Mesenchymal stem cell (in vitro differentiated cells and primary cell): ENCODE measurements around the gene C2orf81. TPM values are rescaled to one million over a fixed set of nuclear protein-coding genes. Genes with fewer than 3 reads are reported as not detected.
"Not testable (repeated sequence)": the region's sequence is repeated elsewhere in the genome, so short reads cannot be mapped to it uniquely, and the experiment has no call there.

Source experiments
- DNase-seq: peaks from one replicate; pipeline ENCODE4 v3.0.0-alpha.2; 2013
- H2AFZ ChIP-seq: one replicate; pipeline ENCODE4 v1.6.1; 2013; ENCODE audit warnings: low read depth, mild to moderate bottlenecking, control low read depth, inconsistent platforms, low read length, moderate library complexity
- H2AK5ac ChIP-seq: 2 replicates; pipeline ENCODE4 v1.6.1; 2013; ENCODE audit warnings: low read length, moderate library complexity, mild to moderate bottlenecking, inconsistent platforms; ENCODE audit not compliant: severe bottlenecking
- H2BK120ac ChIP-seq: one replicate; pipeline ENCODE4 v1.6.1; 2013; ENCODE audit warnings: low read depth, mild to moderate bottlenecking, inconsistent platforms, low read length, moderate library complexity
- H2BK12ac ChIP-seq, 2 experiments: one replicate each; pipeline ENCODE4 v1.6.1; 2013; ENCODE audit warnings: inconsistent platforms in 2 of 2, low read length in 2 of 2, mild to moderate bottlenecking in 2 of 2, moderate library complexity in 2 of 2, control low read depth in 1 of 2
- H2BK15ac ChIP-seq: one replicate; pipeline ENCODE4 v1.6.1; 2013; ENCODE audit warnings: mild to moderate bottlenecking, low read depth, inconsistent platforms; ENCODE audit not compliant: poor library complexity, severe bottlenecking
- H2BK5ac ChIP-seq: 2 replicates; pipeline ENCODE4 v1.6.1; 2013; ENCODE audit warnings: low read depth, mild to moderate bottlenecking, low read length, control low read depth, inconsistent platforms; ENCODE audit not compliant: poor library complexity, severe bottlenecking
- H3K14ac ChIP-seq, 2 experiments: one replicate each; pipeline ENCODE4 v1.6.1; 2013; ENCODE audit warnings: inconsistent platforms in 2 of 2, low read length in 2 of 2, control low read depth in 1 of 2, mild to moderate bottlenecking in 1 of 2, moderate library complexity in 1 of 2
- H3K18ac ChIP-seq, 2 experiments: one replicate each; pipeline ENCODE4 v1.6.1; 2013; ENCODE audit warnings: inconsistent platforms in 2 of 2, low read length in 2 of 2, control low read depth in 1 of 2, low read depth in 1 of 2, mild to moderate bottlenecking in 1 of 2
- H3K23ac ChIP-seq, 2 experiments: one replicate each; pipeline ENCODE4 v1.6.1; 2013; ENCODE audit warnings: inconsistent platforms in 2 of 2, low read length in 2 of 2, mild to moderate bottlenecking in 2 of 2, moderate library complexity in 2 of 2, control low read depth in 1 of 2
- H3K27ac ChIP-seq: 2 replicates; pipeline ENCODE4 v1.5.1; 2013; ENCODE audit warnings: mild to moderate bottlenecking, moderate library complexity, low read length, control low read depth, inconsistent platforms; ENCODE audit not compliant: poor library complexity, severe bottlenecking
- H3K27me3 ChIP-seq, 2 experiments: 2 replicates each; pipeline versions ENCODE4 v1.6.1 to v1.7.0; 2013; ENCODE audit warnings: low read length in 2 of 2, mild to moderate bottlenecking in 2 of 2, moderate library complexity in 2 of 2, control low read depth in 1 of 2, inconsistent platforms in 1 of 2; ENCODE audit not compliant: control insufficient read depth in 1 of 2, insufficient read depth in 1 of 2
- H3K36me3 ChIP-seq, 2 experiments: 2 replicates each; pipeline versions ENCODE4 v1.6.1 to v1.7.0; 2013; ENCODE audit warnings: low read length in 2 of 2, control low read depth in 1 of 2, inconsistent platforms in 1 of 2, low read depth in 1 of 2, mild to moderate bottlenecking in 1 of 2; ENCODE audit not compliant: insufficient read depth in 2 of 2, control insufficient read depth in 1 of 2
- H3K4ac ChIP-seq, 2 experiments: one replicate each; pipeline ENCODE4 v1.6.1; 2013; ENCODE audit warnings: inconsistent platforms in 2 of 2, low read length in 2 of 2, mild to moderate bottlenecking in 2 of 2, moderate library complexity in 2 of 2, control low read depth in 1 of 2, low read depth in 1 of 2
- H3K4me1 ChIP-seq: 2 replicates; pipeline ENCODE4 v1.6.1; 2013; ENCODE audit warnings: low read depth, low read length, control low read depth; ENCODE audit not compliant: control insufficient read depth, insufficient read depth
- H3K4me2 ChIP-seq: 2 replicates; pipeline ENCODE4 v1.6.1; 2013; ENCODE audit warnings: low read length, mild to moderate bottlenecking, inconsistent platforms; ENCODE audit not compliant: poor library complexity, severe bottlenecking
- H3K4me3 ChIP-seq, 2 experiments: 2 replicates each; pipeline versions ENCODE4 v1.5.1 to v1.7.0; 2013; ENCODE audit warnings: low read length in 2 of 2, mild to moderate bottlenecking in 2 of 2, control low read depth in 1 of 2, low read depth in 1 of 2; ENCODE audit not compliant: insufficient read depth in 1 of 2
- H3K79me1 ChIP-seq: replicated peaks from 2 replicates; pipeline ENCODE4 v1.6.1; 2013; ENCODE audit warnings: mild to moderate bottlenecking, control low read depth, low read length, inconsistent platforms; ENCODE audit not compliant: poor library complexity, severe bottlenecking
- H3K9ac ChIP-seq: 2 replicates; pipeline ENCODE4 v1.7.0; 2013; ENCODE audit warnings: mild to moderate bottlenecking, low read length, moderate library complexity
- H3K9me3 ChIP-seq: 2 replicates; pipeline ENCODE4 v1.7.0; 2013; ENCODE audit warnings: mild to moderate bottlenecking, low read length; ENCODE audit not compliant: control insufficient read depth
- H4K8ac ChIP-seq: one replicate; pipeline ENCODE4 v1.6.1; 2013; ENCODE audit warnings: inconsistent platforms, mild to moderate bottlenecking, low read length, moderate library complexity
- H4K91ac ChIP-seq: one replicate; pipeline ENCODE4 v1.6.1; 2013; ENCODE audit warnings: mild to moderate bottlenecking, low read length, inconsistent platforms
- WGBS: methylation state at CpG from one replicate; pipeline ENCODE4 v1.1.7; 2013; ENCODE audit warnings: mixed read lengths; 5-methylcytosine and 5-hydroxymethylcytosine counted together
- polyA plus RNA-seq, 2 experiments: library from polyadenylated mRNA; stranded (reverse); fragments of 200-250 nt; gene quantifications; one replicate each; pipeline ENCODE4 v1.2.3, GENCODE V29; 2013

Gene C2orf81
- 0.46 TPM for polyA plus RNA-seq (2013, experiment 1 of 2)
- 0.29 TPM for polyA plus RNA-seq (2013, experiment 2 of 2)

DNA sequence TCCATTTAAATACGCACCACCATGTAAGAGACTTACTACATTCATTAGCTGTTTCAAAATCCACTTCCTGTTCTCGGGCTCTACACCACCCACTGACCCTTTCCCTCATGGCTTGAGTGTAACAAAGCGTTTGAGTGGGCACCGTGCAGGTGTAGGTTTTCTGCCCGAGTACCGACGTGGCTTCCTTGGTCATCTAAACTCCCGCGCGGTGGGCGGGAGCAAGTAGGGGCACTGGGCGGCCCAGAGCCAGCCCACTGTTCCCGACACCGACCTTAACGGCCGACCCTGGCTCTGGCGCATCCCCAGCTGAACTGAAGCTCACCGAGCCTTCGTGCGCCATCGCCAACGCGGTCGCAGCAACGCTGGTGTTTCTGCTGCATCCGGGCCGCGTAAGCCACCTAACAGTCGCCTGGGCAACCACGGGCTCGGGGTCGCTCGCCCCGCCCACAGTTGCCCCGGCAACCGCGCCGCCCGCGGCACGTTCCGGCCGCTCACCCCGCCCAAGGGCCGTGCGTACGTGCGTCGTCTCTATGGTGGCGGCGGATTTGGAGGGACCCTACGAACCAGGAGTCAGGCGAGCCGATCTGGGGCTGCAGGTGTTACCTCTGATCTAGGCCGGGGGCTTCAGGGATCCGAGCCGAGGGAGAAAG is at the start of gene C2orf81, which contains the start of gene WDR54:
Gene C2orf81 (minus strand): TSS at position 399 of the 650 bp plus-strand sequence. CDS start 59 bp downstream, at position 340.
Gene WDR54 (plus strand): TSS at position 510 of the 650 bp plus-strand sequence. CDS start 424 bp downstream, outside the sequence.
- peak within 1 kb of the TSS; percentile 41 for H4K91ac ChIP-seq
- H3K27ac ChIP-seq = no peak within 1 kb of the TSS
- H2AFZ ChIP-seq = peak within 1 kb of the TSS; percentile 90
- H3K18ac ChIP-seq = peak within 1 kb of the TSS in 1 of 2 experiments; percentile 37
- peak within 1 kb of the TSS; percentile 86 for H4K8ac ChIP-seq
- H3K79me1 ChIP-seq = no peaks in the 10 kb centered on the region
- H3K4me3 ChIP-seq = peak within 1 kb of the TSS; percentile 76 to 93
- WGBS = under 1% methylated on average over 52 of the region's 57 CpGs
- H3K36me3 ChIP-seq = peaks cover 16 to 17% of the 10 kb centered on the region in 2 experiments
- H3K4me1 ChIP-seq = peaks cover 13% of the 10 kb centered on the region
- H2BK15ac ChIP-seq = peak within 1 kb of the TSS; percentile 52
- H3K23ac ChIP-seq = no peak within 1 kb of the TSS
- no peaks in the 10 kb centered on the region for H3K27me3 ChIP-seq
- peak within 1 kb of the TSS in 1 of 2 experiments; percentile 56 for H3K4ac ChIP-seq
- H3K9me3 ChIP-seq = no peaks in the 10 kb centered on the region
- no peak within 1 kb of the TSS for H2BK12ac ChIP-seq
- peak within 1 kb of the TSS in 1 of 2 experiments; percentile 68 for H3K14ac ChIP-seq
- peak; percentile 82 for DNase-seq
- no peak within 1 kb of the TSS for H2BK5ac ChIP-seq
- peak within 1 kb of the TSS; percentile 98 for H3K4me2 ChIP-seq
- H3K9ac ChIP-seq = peak within 1 kb of the TSS; percentile 94
- no peak within 1 kb of the TSS for H2AK5ac ChIP-seq
- peak within 1 kb of the TSS; percentile 23 for H2BK120ac ChIP-seq

DNA sequence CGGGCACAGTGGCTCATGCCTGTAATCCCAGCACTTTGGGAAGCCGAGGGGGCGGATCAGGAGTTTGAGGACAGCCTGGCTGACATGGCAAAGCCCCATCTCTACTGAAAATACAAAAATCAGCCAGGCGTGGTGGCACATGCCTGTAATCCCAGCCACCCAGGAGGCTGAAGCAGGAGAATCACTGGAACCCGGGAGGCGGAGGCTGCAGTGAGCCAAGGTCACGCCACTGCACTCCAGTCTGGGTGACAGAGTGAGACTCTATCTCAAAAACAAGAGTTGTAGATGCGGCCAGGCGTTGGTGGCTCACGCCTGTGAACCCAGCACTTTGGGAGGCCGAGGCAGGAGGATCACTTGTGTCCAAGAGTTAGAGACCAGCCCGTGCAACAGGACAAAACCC is 49.3 kb upstream of the C2orf81 start:
- not testable (repeated sequence) for H3K79me1 ChIP-seq, H4K91ac ChIP-seq, H2AFZ ChIP-seq, DNase-seq, H2BK120ac ChIP-seq, H4K8ac ChIP-seq, H3K27me3 ChIP-seq, H3K14ac ChIP-seq, H3K18ac ChIP-seq, H3K4me2 ChIP-seq, H3K9me3 ChIP-seq, H3K27ac ChIP-seq, H2AK5ac ChIP-seq, H2BK5ac ChIP-seq, H2BK15ac ChIP-seq, H3K23ac ChIP-seq, H3K9ac ChIP-seq, H3K4ac ChIP-seq, H3K4me3 ChIP-seq, H2BK12ac ChIP-seq
- Histone ChIP-seq H3K36me3 (peaks cover 16 to 19% of the 10 kb centered on the region in 2 experiments), H3K4me1 (peaks cover 11% of the 10 kb centered on the region)
- 98% methylated on average over 9 of the region's 12 CpGs for WGBS

DNA sequence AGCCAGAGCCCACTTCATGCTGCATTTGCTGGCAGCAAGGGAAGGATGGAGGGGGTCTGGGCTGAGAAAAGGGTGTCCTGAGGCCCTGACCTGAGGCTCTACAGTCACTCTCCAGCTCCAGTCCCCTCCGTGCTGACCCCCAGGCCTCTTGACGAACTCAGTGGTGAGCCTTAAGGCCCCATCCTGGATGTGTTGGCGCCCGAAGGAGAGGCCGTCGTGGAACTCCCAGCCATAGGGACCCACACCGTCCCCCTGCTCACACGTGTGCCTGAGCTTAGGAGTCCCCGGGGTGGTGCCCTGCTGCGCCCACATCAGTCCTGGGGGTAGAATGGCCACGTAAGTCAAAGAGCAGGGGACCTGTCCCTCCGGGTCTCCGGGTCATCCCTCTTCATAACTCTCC is 43.0 kb upstream of the C2orf81 start:
- Histone ChIP-seq H3K4me1 (peaks cover 7% of the 10 kb centered on the region), H3K23ac (peak overlapping the region; percentile 20 to 93), H3K18ac (peak overlapping the region in 1 of 2 experiments; percentile 40), H3K4ac (peak overlapping the region; percentile 46 to 62), H4K8ac (peak overlapping the region; percentile 85), H2BK120ac (no peak overlapping the region), H2AK5ac (peak overlapping the region; percentile 16), H3K4me2 (peak overlapping the region; percentile 75), H3K27ac (no peak overlapping the region), H3K4me3 (peak overlapping the region; percentile 90 to 96), H2BK15ac (no peak overlapping the region), H4K91ac (peak overlapping the region; percentile 22), H3K9ac (peak overlapping the region; percentile 94), H2BK5ac (no peak overlapping the region), H2BK12ac (no peak overlapping the region), H3K27me3 (no peaks in the 10 kb centered on the region), H3K9me3 (no peaks in the 10 kb centered on the region), H2AFZ (no peak overlapping the region), H3K79me1 (peaks cover 30% of the 10 kb centered on the region), H3K14ac (no peak overlapping the region), H3K36me3 (peaks cover 27 to 28% of the 10 kb centered on the region in 2 experiments)
- no peak for DNase-seq
- 4% methylated on average over 13 of the region's 13 CpGs for WGBS

DNA sequence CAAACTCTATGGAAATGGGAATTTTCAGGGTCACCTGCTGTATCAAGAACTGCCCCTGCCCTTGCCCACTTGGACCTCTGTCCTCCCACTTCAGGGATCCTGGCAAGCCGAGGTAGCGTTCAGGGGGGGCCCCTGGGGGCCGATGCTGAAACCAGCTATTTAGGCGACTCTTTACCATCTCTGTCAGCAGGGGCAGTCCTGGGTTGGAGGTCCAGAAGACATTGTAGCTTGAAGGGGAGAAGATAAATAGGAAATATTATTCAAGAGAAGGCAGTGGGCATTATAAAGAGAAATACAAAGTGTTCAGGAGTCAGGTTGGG is 41.3 kb upstream of the C2orf81 start:
- WGBS = 94% methylated on average over 4 of the region's 4 CpGs
- no peak overlapping the region for H3K23ac ChIP-seq

More for the DNA sequence above, 41.3 kb upstream of the C2orf81 start:
- H3K18ac ChIP-seq = no peak overlapping the region
- no peak overlapping the region for H4K8ac ChIP-seq
- no peak for DNase-seq
- peaks cover 8% of the 10 kb centered on the region for H3K4me1 ChIP-seq
- H2BK12ac ChIP-seq = no peak overlapping the region
- H3K4ac ChIP-seq = no peak overlapping the region
- H2AFZ ChIP-seq = no peak overlapping the region
- H3K4me2 ChIP-seq = no peak overlapping the region
- H3K79me1 ChIP-seq = peaks cover 33% of the 10 kb centered on the region
- peaks cover 27 to 28% of the 10 kb centered on the region in 2 experiments for H3K36me3 ChIP-seq
- H3K9me3 ChIP-seq = no peaks in the 10 kb centered on the region
- H4K91ac ChIP-seq = no peak overlapping the region
- no peak overlapping the region for H2BK5ac ChIP-seq
- no peak overlapping the region for H2BK15ac ChIP-seq
- peak overlapping the region; percentile 7 for H3K9ac ChIP-seq
- no peak overlapping the region for H3K14ac ChIP-seq
- no peak overlapping the region for H2AK5ac ChIP-seq
- no peaks in the 10 kb centered on the region for H3K27me3 ChIP-seq
- no peak overlapping the region for H2BK120ac ChIP-seq
- H3K4me3 ChIP-seq = no peak overlapping the region
- H3K27ac ChIP-seq = no peak overlapping the region
